Ishikawa (cell line): ENCODE measurements around the gene FLT1.

Source experiments
- CEBPB ChIP-seq: IDR thresholded peaks from 2 replicates; pipeline ENCODE4 v1.6.1; 2012
- CREB1 ChIP-seq: IDR thresholded peaks from 2 replicates; pipeline ENCODE4 v1.6.1; 2012; ENCODE audit warnings: low read depth
- EGR1 ChIP-seq: IDR thresholded peaks from 2 replicates; pipeline ENCODE4 v1.6.1; 2012
- EP300 ChIP-seq: IDR thresholded peaks from 2 replicates; pipeline ENCODE4 v1.6.1; 2012; ENCODE audit warnings: borderline replicate concordance
- FOXM1 ChIP-seq: IDR thresholded peaks from 2 replicates; pipeline ENCODE4 v1.6.1; 2012; ENCODE audit warnings: low read depth, borderline replicate concordance
- MAX ChIP-seq: IDR thresholded peaks from 2 replicates; pipeline ENCODE4 v1.6.1; 2012
- NFIC ChIP-seq: IDR thresholded peaks from 2 replicates; pipeline ENCODE4 v1.6.1; 2012
- RAD21 ChIP-seq: IDR thresholded peaks from 2 replicates; pipeline ENCODE4 v1.6.1; 2012; ENCODE audit warnings: low read depth
- REST ChIP-seq: IDR thresholded peaks from 2 replicates; pipeline ENCODE4 v1.6.1; 2012; ENCODE audit warnings: low read depth, mild to moderate bottlenecking
- TAF1 ChIP-seq: IDR thresholded peaks from 2 replicates; pipeline ENCODE4 v1.6.1; 2012; ENCODE audit warnings: low read depth, mild to moderate bottlenecking
- TCF12 ChIP-seq: IDR thresholded peaks from 2 replicates; pipeline ENCODE4 v1.6.1; 2012; ENCODE audit warnings: low read depth
- TEAD4 ChIP-seq: IDR thresholded peaks from 2 replicates; pipeline ENCODE4 v1.6.1; 2012
- YY1 ChIP-seq: IDR thresholded peaks from 2 replicates; pipeline ENCODE4 v1.6.1; 2012; ENCODE audit warnings: low read depth
- ZBTB7A ChIP-seq: IDR thresholded peaks from 2 replicates; pipeline ENCODE4 v1.6.1; 2012; ENCODE audit warnings: low read depth
- TF ChIP-seq, protein P1 (sequence below): IDR thresholded peaks from 2 replicates; pipeline ENCODE4 v1.6.1; 2012

FLT1 gene

DNA sequence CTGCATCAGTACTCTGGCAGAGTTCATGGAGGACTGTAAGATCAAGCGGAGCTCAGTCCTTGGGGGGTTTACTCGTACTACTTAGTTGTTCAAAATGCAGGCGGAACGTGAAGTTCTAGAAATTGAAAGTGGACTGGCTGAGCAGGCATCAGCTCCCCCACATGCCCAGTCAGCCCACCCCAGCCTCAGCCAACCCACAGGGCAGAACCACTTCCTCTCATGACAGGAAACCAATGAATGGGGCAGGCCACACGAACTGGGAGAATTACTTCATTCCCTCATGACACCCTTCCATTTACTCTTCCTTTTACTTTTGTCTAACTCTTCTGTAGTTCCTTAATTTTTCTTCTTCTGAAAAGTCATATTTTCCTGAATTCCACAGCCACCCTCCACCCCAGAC lies 71.9 kb downstream of the FLT1 start:
- TF ChIP-seq TAF1 (no peak), CEBPB (no peak), TEAD4 (no peak), RAD21 (no peak), ZBTB7A (no peak), NFIC (no peak), YY1 (no peak), CREB1 (no peak), EP300 (no peak)
- TF ChIP-seq, protein P1, sequence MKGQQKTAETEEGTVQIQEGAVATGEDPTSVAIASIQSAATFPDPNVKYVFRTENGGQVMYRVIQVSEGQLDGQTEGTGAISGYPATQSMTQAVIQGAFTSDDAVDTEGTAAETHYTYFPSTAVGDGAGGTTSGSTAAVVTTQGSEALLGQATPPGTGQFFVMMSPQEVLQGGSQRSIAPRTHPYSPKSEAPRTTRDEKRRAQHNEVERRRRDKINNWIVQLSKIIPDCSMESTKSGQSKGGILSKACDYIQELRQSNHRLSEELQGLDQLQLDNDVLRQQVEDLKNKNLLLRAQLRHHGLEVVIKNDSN, result no peak

GRCh38 chr13:28421676-28422410 lies 73.1 kb downstream of the FLT1 start:
- TF ChIP-seq RAD21, result no peak
- no peak for TF ChIP-seq CREB1
- TF ChIP-seq CEBPB, result no peak
- TF ChIP-seq NFIC, result no peak
- TF ChIP-seq EP300, result no peak
- TF ChIP-seq FOXM1, result no peak
- no peak for TF ChIP-seq ZBTB7A
- TF ChIP-seq, protein P1, result no peak
- no peak for TF ChIP-seq MAX
- TF ChIP-seq TEAD4, result no peak
- no peak for TF ChIP-seq EGR1
- TF ChIP-seq TCF12, result no peak
- no peak for TF ChIP-seq REST
- no peak for TF ChIP-seq YY1
- TF ChIP-seq TAF1, result no peak

DNA sequence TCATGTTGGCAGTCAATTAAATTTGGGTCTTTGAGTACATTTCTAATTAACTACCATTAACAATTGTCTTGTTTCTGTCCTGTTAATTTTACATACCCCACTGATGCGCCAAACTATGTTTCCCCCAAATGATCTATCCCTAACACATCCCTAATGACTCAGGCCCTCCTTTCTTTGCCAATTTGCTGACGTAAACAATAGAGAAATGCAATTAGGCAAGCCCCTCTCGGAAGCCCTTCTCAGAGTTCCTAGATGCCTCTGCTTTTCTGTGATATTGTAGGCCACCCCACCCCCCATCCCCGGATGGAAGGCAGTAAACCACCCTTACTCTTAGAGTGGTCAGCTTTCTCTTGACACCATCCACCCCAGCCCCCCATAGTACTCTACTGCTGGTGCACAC lies 74.2 kb downstream of the FLT1 start:
- TF ChIP-seq MAX, result no peak
- no peak for TF ChIP-seq FOXM1
- TF ChIP-seq CREB1, result no peak
- no peak for TF ChIP-seq EP300
- TF ChIP-seq ZBTB7A, result no peak
- no peak for TF ChIP-seq TAF1
- TF ChIP-seq NFIC, result no peak

DNA sequence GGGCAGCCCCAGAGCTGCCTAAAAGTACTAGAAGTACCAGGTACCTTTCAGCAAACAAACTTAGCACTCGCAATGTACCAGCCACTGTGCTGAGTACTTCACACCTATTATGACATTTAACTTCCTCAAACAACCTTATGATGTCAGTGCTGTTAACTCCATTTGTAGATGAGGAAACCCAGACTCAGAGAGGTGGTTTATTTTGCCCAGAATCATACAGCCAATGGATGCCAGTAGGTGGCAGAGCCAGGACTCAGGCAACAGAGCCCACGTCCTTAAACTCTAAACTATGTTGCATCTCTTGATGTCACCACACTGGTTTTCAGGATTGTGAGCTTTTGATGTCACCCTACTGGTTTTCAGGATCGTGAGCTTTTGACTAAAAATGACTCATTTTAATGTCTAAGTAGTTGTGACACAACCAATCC lies 78.9 kb downstream of the FLT1 start:
- TF ChIP-seq EP300 (no peak), TCF12 (no peak), NFIC (no peak), CREB1 (no peak), ZBTB7A (no peak), MAX (no peak), CEBPB (no peak)
- TF ChIP-seq, protein P1, result no peak

DNA sequence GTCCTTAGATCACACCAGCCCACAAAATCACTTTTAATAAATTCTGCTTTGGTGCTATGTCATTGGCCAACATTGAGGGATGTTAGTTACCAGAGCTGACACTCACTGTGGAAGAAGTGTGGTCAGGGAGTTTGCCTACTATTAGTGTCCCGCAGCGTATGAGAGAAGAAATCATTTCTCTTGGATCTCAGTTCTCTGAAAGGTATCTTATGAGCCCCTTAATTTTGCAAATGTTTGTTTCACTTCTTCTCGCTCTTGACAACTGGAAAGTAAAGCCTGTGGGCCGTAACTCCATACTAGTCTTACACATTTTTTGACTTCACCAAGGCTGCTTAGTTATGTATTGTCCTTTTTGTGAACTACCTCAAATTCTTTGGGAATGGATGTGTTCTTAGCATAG lies 80.9 kb downstream of the FLT1 start:
- TF ChIP-seq FOXM1, result no peak
- TF ChIP-seq TCF12, result no peak
- TF ChIP-seq TAF1, result no peak
- no peak for TF ChIP-seq EP300
- TF ChIP-seq ZBTB7A, result no peak
- TF ChIP-seq TEAD4, result no peak
- TF ChIP-seq, protein P1, result no peak
- no peak for TF ChIP-seq REST
- TF ChIP-seq EGR1, result no peak
- no peak for TF ChIP-seq RAD21
- no peak for TF ChIP-seq YY1
- TF ChIP-seq NFIC, result no peak
- TF ChIP-seq MAX, result no peak
- TF ChIP-seq CREB1, result no peak
